ENCODE data around the gene HNRNPA1.
A peak's percentile ranks its signal among the peaks of the same experiment; 100 is the strongest.
"Not testable (repeated sequence)": the region's sequence is repeated elsewhere in the genome, so short reads cannot be mapped to it uniquely, and the experiment has no call there.

HNRNPA1 gene

DNA sequence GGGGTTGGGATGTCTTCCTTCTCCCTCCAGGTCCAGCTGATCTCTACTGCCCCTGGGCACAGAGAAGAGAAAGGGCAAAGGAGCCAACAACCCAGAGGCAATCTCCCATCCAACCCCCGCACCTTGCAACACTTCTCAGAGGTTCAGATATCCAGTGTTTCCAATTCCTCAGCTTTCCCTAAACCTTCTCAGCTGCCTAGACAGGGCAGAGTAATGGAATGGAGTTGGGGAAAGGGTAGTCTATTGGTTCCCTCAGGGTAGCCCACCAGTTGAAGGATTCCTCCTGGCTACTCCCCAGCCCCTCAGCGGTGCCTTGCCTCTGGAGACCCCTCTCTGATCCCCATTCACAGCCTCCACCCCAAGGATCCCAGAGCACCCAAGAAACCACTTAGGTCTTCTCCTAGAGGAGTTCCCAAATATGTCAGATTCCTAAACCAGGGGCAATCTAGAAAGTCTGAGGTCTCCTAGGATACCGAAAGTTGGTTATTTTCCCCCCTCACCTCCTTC lies 19.8 kb downstream of the HNRNPA1 start:
- DNase-seq, result peak; percentile 13

DNA sequence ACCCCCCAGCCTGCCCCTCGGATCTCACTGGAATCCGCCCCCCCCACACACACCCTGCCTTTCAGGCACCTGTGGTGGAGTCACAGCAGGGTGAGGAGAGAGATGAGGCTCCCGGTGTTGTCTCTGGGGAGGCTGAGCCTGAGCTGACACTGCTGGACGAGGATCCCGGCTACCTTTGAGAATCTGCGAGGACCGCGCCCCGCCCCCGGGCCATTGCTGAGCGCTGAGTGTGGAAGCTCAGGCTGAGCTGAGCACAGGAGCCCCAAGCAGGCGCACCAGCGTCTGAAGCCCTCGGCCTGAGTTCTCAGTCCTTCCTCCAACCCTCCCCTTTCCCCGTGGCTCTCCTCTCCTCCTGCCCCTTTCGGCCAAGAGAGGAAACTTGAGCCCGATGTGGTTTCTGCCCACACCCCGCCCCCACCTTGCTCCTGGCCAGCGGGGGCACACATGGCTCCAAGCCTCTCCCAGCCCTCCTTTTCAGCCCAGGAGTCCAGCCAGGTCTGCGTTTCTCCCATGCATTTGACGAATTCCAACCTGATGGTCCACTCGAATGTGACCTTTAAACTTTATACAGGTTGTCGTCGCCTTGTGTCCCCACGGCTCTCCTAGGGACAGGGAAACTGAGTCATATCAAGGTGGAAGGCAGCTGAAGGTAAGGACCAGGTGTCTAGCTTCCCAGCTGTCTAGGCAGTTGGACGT lies 20.4 kb downstream of the HNRNPA1 start, which contains the start of gene NFE2:
Gene NFE2, minus strand, starts transcription at position 284 of the 696 bp plus-strand sequence. CDS start 5,767 bp downstream, outside the sequence.
- peak; percentile 62 for DNase-seq

DNA sequence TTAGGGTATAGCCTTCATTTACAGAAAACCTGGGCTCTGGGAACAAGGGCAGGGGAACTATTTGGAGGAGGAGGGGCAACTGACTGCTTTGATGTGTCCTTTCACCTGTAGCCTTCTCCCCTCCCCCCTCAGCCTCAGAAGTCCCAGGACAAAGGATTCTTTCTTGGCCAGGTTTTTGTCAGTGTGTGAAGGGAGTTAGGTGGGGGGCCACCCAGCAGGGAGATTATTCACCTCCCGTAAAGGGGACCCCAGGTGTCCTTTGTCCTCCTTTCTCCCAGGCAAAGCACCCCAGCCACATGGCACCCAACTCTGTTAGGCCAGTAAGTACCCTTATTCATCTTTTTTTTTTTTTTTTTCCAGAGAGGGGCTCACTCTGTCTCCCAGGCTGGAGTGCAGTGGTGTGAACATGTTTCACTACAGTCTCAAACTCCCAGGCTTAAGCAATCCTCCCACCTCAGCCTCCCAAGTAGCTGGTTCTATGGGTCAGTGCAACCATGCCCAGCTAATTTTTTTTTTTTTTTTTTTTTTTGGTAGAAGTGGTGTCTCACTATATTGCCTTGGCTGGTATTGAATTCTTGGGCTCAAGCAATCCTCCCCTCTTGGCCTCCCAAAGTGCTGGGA lies 21.0 kb downstream of the HNRNPA1 start:
- DNase-seq, result no peak

DNA sequence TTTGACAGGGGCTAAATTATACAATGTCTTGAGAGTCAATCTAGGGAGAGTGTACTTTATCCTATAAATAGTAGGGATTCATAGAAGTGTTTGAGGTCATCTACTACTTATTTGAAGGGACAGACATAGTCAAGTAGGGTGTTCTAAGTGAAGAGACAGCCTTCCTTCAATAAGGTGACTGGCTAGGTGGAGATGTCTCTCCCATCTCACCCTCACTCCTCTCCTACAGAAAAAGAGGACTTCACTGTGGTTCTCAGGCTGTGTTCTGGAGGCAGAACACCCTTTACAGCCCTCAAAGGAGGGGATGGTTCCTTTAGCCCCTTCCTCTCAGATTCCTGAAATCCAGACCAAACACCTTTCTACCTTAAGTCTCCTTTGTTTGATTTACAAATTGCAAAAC lies 23.1 kb downstream of the HNRNPA1 start:
- no peak for DNase-seq

DNA sequence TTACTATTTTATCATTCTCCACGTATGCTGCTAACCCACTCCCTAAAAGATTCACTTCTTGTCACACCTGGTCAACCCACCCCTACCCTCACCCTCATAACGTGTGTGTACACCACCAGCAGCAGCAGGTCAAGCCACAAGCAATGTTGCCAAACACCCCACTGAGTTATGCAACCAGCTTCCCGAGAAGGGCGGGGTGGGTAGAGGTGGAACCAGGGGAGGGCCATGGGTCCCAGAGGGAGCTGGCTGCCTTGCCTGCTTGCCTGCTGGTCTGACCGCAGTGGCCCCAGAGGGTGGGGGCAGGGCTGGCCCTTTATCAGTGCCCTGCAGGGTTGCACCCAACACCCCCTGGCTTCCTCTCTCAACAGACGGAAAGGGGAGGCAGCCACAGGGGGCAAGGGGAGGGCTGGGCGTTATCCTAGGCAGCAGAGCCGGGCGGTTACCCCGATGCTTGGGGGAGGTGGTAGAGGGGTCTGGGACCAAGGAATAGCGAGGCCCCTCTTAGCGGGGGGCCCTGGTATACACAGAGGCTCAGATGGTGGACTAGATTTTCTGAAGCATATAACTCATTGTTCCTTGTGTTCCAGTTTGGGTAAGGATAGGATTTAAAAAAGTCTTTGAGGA lies 23.8 kb downstream of the HNRNPA1 start:
- no peak for DNase-seq

DNA sequence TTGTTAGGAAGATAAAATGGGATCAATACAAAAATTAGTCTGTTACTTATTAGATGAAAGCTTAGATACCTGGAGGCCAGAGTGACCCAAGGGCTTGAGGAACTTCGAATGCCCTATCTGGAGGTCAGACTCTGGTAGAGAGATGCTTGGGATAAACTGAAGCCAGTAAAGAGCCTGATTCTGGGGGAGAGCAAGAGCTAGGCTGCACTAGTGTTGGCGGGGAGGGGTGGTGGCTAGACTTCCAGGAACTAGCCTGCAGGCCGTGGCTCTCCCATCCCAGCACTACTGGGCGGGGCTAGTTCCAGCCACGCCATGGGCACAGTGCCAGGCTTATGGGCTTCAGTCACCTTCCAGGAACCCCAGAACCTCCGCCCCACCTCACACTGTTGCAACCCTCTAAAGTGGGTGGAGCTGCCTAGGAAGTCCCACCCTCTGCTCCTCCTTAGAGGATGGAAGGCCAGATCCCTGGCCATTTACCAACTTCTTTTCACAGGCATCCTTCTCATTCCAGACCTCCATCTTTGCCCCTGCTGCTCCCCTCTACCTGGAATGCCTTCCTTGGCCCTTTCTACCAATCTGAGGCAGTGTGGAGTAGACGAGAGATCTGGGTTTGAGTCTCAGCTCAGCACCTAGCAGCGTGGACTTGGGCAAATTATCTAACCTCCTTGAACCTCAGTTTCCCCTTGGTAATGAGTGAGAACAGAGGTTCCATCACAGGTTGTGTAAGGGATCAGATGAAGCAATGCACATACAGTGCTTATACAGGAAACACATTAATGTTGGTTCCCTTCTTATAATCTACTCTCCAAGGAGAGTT lies 26.6 kb downstream of the HNRNPA1 start:
- no peak for DNase-seq

DNA sequence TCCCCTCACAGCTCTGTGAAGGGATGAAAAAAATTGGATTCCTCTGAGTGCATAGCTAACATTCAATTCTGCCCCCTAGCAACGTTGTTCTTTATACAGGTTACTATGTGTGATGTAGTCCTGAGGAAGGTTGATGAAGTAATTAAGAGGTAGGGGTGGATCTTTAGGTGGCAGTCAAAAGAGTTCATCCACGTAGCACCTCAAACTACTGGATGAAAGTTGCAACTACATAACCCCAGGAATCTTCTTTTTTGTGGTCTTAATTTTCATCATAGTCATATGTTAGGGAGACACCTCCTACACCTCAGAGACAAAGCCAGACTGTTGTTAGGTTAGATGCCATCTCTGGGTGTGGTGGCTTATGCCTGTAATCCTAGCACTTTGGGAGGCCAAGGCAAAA lies 30.5 kb downstream of the HNRNPA1 start:
- DNase-seq, result no peak

DNA sequence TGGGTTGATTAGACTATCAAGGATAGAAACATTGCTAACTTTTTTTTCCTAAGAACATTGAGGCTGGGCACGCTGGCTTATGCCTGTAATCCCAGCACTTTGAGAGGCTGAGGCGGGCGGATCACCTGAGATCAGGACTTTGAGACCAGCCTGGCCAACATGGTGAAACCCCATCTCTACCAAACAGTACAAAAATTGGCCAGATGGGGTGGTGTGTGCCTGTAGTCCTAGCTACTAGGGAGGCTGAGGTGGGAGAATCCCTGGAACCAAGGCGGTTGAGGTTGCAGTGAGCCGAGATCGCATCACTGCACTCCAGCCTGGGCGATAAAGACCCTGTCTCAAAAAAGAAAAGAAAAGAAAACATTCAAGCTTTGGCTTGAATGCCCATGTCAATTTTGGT lies 31.8 kb downstream of the HNRNPA1 start:
- not testable (repeated sequence) for DNase-seq

DNA sequence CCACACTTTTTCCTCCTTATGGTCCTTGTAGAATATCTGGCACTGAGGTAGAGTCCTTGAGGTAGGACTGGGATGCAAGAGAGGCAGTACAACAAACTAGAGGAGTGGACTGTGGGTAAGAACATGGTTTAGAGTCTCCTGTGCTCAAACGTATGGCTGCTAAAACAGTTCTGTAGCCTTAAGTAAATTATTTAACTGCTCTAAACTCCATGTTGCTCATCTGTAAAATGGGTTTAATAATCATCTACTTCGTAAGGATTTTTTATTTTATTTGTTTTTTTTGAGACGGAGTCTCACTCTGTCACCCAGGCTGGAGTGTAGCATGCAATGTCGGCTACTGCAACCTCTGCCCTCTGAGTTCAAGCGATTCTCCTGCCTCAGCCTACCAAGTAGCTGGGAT lies 40.8 kb downstream of the HNRNPA1 start:
- DNase-seq, result no peak

DNA sequence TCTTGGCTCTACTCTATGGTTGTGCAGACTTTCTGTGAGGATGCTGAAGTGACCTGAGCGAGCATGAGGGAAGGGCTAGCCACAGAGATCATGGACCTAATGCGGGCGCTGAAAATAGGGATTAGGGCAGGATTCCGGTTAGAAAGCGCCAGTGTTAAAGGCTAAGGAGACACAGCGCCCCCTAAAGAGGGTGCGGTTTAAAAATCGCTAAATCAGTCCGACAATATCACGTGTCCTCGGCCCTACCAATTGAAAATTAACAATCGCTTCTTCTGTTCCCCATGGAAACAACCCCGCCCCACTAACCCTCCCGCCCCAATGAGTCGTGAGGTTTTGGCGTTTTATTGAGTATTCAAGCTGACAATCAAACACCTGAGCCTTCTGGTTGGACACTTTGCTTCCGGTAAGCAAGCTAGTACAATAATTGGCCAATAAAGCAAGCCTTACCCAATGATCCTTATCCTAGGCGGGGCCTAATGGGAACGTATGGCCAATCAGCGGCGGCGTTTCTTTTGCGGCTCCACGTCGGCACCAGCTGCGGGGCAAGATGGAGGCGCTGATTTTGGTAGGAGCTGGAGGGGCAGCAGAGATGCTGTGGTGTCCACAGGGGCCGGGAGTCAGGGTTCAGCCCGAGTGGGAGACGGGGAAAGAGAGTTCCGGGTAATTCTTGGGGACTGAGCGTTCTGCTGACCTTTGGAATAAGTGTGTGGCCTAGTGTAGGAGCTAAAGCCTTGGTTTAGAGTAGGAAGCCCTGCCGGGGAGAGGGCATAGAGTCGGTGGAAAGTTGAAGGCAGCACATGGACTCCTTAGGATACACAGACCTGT lies 44.3 kb downstream of the HNRNPA1 start, which contains the start of gene COPZ1:
Gene COPZ1, plus strand, starts transcription at position 515 of the 825 bp plus-strand sequence. Its CDS starts 33 bp downstream, at position 548.
- DNase-seq, result peak; percentile 95

DNA sequence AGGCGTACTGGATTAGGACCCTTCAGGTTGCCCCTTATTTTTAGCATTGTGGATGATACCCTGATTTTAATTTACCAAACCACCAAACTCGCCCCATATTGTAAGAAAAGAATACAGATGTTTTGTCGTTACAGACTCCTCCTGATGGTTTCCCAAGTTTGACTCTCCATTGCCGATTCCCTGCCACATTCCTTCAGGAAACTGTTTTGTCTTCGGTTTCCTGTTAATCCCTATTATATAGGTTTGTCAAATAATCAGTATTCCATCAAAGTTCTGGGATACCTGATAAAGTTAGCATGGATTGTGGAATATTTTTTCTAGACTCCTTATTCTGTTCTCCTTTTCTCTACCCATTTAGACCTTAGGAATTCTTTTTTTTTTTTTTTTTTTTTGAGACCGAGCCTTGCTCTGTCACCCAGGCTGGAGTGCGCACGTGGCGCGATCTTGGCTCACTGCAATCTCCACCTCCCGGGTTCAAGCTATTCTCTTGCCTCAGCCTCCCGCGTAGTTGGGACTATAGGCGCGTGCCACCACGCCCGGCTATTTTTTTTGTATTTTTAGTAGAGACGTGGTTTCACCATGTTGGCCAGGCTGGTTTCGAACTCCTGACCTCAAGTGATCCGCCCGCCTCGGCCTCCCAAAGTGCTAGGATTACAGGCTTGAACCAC lies 45.0 kb downstream of the HNRNPA1 start:
- not testable (repeated sequence) for DNase-seq

DNA sequence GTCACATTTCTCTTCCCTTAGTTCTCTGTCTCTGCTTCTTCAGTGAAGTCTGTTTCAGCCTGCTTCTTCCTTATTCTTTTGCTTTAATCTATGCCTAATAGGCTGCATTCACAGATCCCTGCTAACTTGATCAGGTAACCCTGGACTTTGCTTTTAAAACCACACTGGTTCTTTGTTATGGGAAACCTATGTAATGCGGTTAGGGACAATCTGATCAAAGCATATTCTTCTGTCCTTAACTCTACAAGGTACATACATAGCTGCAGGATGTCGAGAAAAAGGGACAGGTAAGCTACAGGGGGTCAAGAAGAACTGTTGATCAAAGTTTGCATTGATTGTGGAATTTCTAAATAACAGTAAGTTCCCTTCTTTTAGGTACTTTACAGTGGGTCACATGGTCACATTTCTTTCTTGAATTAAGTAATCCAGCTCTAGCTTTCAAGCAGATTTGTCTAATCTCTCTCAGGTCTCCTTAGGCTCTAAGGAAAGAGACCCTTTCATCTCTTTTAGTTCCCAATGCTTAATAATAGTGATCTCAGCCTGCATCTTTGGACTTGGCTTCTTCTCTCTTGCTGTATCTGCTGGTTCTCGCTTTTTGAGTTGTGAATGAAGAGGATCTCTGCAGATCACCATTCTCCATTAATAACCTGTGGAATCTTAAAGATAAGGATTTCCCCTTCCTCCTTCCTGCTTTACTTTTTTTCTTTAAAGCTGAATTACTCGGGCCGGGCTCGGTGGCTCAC lies 48.2 kb downstream of the HNRNPA1 start:
- no peak for DNase-seq

DNA sequence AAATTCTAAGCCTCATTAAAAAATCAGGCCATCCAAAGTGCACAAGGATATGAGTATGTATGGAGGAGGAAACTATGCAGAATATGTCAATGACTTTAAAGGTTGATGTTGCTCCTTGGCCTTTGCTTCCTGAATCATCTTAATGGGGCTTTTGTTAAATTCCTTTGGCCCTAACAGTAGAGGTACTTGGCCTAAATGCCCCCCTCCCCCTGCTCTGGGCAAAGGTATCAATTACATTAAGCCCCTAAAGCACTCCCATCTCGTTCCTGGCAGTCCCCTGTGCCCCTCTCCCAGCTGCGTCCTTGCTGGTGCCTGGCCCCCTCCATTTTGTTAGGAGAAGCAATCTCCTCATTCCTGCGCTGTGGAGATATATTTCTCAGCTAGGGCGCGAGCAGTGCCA lies 49.2 kb downstream of the HNRNPA1 start:
- no peak for DNase-seq

DNA sequence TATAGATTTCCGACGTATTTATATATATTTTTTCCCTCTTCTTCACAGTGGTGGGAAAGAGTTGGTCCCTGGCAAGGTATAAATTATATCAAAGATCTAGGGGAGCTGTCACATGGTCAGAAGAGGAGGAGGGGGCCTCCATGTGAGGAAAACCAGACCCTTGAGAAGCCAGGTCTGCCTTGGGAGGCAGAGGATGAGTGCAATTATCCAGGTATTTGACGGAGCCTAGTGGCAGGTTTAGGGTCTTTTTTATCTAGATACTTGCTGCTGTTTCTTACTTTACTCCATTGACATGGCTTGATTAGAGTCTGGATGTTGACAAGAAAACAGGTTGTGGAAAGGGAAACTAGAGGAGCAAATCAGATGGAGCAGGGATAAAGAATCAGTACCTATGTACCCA lies 49.9 kb downstream of the HNRNPA1 start:
- DNase-seq, result no peak

DNA sequence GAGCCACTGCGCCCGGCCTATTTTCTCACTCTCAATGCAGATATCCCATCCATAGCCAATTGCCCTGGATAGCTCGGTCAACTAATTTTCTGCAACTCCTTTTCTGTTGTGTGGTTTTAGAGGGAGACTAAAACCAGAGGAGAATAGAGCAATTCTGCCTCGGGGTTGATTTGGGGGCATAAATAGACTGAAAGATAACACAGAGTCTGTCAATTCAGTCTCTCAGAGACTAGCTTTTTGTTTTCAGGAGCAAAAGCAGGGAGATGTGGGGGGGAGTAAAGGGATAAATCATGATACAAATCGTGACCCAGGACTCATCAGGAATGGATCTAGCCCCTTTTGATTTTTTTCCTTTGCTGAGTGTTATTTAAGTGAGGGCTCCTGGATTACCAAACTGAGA lies 50.9 kb downstream of the HNRNPA1 start:
- DNase-seq, result no peak

DNA sequence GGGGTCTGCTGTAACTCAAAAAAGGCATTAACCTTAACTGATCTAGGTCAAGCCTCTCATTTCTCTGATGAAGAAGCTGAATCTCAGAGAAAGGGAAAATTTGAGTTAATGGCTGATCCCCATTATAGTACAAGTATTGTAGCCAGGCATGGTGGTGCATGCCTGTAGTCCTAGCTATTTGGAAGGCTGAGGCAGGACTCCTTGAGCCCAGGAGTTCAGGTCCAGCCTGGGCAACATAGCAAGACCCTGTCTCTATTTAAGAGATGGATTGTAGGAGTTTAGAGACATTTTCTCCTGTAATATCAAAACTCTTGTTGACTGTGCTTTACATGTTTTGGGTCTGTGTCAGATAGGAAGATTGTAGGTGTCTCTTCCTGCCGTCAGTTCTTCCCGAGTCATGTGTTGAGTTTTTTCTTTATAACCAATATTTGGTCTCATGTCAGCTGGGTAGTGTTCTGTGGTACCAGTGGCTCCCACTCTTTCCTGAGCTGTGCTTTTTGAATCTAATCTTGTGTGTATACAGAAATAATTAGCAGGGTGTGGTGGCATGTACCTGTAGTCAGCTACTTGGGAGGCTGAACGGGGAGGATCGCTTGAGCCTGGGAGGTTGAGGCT lies 53.0 kb downstream of the HNRNPA1 start:
- no peak for DNase-seq

Data from retina (tissue), 1 donor.